Kidney tubule cell (primary cell): ENCODE measurements around the gene DIAPH2.
"Not testable (repeated sequence)": the region's sequence is repeated elsewhere in the genome, so short reads cannot be mapped to it uniquely, and the experiment has no call there.

ENCODE experiments used
- DNase-seq: peaks from one replicate; pipeline ENCODE4 v3.0.0-alpha.2; 2018; ENCODE audit warnings: low spot score

DIAPH2 gene

DNA sequence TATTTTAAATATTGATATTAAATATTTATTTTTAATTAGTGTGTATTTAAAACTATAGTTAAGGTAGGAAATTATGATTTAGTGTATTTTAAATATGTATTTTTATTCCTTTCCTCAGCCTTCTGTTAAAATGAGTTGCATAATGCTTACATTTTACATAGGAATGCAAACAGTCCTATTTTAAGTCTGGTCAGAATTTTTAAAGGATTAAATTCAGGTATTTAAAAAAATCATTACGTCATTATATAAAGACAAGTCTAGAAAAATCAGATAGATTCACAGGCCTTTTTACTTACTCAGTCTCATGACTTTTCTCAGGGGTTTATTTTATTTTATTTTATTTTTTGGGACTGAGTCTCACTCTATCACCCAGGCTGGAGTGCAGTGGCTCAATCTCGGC lies 148.7 kb downstream of the DIAPH2 start:
- DNase-seq = no peak

DNA sequence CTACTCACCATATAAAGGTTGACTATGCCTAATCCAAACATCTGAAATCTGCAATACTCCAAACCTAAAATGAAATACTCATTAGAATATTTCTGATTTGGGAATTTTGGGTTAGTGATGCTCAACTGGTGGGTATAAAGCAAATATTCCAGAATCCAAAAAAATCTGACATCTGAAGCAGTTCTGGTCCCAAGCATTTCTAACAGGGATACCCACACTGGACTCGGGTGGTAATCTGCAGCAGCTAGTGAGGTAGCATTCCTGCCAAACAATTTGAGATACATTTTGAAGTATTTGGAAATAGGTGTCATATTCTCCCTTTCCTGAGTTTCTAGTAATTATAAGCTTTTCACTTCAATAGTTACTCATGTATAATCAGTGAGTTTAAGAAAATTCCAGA lies 149.5 kb downstream of the DIAPH2 start:
- DNase-seq = no peak

DNA sequence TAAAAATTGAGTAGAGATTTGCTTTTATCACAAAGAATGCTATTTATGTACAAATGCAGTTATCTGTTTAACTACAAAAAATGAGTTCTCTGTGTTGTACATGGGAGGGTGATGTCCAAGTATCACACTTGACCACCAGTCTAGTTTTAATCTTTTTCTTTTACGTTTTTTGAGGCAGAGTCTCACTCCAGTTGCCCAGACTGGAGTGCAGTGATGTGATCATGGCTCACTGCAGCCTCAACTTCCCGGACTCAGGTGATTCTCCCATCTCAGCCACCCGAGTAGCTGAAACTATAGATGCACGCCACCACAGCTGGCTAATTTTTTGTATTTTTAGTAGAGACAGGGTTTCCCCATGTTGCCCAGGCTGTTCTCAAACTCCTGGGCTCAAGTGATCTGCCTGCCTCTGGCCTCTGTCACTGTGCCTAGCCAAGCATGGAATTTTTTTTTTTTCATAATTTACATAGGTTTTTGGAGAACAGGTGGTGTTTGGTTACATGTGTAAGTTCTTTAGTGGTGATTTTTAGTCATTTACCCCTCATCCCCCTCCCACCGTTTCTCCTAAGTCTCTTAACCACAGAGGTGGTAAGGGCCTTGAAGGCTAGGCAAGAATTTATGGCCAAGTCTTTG lies 151.1 kb downstream of the DIAPH2 start:
- no peak for DNase-seq

DNA sequence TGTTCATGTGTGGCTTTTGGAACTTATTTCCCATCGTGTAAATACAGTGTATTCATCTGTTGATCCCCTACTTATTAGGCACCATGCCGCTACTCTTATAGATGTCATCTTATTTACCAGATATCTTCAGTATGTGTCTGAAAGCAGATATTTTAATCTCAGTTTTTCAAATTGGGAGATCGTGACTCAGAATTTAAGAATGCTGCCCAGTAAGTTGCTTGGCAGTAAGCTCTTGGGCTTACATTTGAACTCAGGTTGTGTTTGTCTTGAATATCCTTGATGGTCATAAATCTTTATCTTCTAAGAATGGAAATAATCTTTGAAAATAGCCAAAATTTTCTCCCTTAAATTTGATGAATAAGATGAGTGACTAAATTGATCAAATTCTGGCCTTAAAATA lies 153.2 kb downstream of the DIAPH2 start:
- peak; percentile 1 for DNase-seq

DNA sequence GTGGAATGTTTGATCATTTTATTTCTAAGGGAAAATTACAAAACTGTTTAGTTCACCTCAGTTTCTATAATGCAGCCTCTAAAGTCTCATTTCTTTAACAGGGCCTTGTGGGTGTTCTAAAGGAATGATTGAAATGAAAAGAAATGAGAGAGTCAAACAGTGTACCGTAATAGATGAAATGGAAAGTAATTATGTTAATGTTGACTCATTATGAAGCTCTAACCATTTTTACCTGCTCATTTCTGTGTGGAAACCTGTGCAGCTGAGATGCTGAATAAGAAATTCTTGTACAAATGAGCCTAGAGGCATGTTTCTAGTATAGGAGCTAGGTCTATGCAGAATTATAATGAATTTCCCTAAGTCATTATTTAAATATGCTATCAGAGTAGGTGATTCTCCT lies 153.9 kb downstream of the DIAPH2 start:
- no peak for DNase-seq

DNA sequence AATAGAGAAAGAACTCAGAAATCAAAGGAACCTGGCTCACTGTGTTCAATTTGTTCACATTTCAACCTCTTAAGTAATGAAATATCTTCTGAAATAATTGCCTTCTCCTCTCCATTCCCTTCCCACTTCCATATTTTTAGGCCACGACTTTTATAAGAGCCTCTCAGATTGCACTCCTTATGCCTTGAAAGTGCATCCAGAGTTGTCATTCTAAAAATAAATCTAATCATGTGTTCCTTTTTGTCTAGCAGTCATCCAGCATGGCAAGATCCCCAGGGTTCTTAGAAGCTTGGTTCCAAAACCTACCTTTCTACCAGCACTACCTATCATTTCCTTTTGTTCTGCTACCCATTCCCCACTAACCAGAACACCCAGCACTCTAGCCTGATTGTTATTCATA lies 156.7 kb downstream of the DIAPH2 start:
- no peak for DNase-seq

DNA sequence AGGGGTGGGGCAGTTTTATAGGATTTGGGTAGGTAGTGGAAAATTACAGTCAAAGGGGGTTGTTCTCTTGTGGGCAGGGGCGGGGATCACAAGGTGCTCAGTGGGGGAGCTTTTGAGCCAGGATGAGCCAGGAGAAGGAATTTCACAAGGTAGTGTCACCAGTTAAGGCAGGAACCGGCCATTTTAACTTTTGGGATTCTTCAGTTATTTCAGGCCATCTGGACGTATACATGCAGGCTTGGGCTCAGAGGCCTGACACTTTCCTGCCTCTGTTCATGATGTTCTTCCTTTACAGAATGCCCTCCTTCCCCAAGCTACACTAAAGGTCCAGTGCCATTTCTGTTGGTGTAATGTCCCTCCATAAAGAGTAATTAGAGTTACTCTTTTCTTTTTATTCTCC lies 157.2 kb downstream of the DIAPH2 start:
- DNase-seq = not testable (repeated sequence)

DNA sequence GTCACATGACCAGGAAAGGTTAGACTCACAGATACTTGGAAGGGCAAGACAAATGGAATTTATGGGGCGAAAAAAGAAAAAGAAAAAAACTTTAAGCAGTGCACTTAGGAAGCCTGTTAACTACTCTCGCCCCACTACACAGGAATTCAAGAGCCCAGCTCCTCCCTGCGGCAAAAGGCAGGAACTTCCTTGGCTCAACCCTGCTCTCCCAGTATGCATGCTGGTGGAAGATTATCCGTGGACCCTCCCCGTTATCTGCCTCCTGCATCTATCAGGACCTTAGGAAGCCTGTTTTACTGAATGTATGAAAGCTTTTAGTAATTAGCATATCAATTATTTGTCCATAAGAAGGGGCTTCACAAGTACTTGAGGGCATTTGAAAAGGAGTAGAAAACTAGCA lies 158.9 kb downstream of the DIAPH2 start:
- DNase-seq = peak; percentile 39

DNA sequence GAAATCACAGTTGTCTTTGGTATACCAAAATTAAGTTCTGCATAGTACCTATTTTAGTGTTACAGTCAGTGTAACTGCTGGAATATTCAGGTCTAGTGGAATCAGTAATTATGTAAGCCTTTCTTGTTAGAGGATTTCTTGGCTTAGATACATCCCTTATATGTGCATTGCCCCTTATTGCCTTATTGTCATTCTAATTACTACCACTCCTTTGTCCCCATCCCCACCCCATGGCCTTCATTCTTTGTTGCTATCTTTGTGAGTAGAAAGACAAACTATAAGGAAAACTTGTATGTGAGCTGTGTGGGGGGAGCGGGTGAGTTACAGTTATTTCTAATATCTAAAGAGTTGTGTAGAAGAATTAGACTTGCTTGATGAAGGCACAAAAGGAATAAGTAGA lies 162.2 kb downstream of the DIAPH2 start:
- no peak for DNase-seq

DNA sequence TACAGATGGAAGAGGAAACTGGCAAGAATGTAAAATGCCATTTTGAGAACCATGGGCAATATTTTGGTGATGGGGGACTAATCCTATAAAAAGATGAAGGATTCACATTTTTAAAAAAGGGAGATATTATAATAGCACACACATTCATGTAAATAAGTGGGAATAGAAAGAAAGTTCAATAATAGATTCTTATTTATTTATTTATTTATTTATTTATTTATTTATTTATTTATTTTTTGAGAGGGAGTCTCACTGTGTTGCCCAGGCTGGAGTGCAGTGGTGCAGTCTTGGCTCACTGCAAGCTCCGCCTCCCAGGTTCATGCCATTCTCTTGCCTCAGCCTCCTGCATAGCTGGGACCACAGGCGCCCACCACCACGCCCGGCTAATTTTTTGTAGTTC lies 174.8 kb downstream of the DIAPH2 start:
- not testable (repeated sequence) for DNase-seq

DNA sequence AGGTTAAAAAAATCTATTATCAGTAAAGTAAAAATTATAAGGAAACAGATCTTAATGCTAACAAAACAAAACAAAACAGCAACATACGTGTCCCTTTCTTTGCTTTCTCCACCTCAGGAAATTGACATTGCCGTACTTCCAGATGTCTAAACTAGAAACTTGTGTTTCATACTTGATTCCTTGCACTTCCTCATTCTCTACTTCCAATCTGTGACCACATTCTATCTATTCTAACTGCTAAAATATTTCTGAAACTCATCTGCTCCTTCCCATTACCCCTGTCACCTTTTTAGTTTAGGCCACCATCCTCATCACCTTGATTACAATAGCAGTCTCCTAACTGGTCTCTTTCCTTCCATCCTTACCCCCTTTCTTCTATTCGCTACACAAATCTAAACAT lies 176.6 kb downstream of the DIAPH2 start:
- DNase-seq = no peak

DNA sequence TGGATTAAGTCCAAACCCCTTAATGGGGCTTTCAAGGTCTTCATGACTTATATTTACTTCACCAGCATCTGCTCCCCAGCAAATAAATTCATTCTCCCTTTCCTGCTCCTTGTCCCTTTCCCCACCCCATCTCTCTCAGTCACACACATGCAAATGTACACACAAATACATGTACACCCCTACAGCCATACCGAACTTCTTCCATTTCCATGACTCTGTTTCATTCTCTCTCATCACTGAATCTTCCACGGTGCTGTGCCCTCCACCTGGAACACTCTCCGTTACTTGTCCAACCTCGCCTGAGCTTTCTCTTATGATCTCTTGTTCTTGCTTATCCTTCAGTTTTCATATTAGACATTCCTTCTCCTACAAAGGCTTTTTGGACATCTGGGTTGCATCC lies 177.0 kb downstream of the DIAPH2 start:
- DNase-seq = no peak

DNA sequence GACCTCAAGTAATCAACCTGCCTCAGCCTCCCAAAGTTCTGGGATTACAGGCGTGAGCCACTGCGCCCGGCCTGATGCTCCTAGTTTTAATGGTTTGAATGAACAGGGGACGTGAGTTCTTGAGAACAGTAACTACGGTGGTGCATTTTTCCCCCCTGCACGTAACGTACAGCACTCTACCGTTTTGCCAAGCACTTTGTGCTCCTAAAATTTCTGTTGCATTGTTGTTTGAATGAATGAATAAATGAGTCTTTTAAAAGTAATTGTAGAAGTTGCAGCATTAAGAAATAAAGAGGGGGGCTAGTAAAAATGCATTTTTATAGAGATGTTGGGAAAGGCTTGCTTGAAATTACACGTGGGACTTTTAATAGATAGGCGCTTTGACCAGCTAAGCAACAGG lies 199.0 kb downstream of the DIAPH2 start, which contains the start of gene RPA4:
TSS of gene RPA4 (plus strand) at position 301 of the 400 bp plus-strand sequence. CDS start 403 bp downstream, outside the sequence.
- DNase-seq = no peak

DNA sequence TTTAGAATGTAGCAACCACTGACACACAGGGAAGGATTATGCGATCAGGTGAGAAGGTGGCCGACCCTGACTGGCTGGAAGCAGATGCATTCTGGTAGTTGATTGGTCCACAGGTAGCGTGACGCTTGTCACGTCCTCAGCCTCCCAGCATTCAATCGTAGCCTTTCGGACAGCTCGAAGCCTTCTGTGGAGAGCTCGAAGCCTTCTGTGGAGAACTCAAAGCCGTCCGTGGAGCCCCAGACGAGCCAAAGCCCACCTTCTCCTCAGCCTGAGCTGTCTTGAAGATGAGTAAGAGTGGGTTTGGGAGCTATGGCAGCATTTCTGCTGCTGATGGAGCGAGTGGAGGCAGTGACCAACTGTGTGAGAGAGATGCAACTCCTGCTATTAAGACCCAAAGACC lies 199.4 kb downstream of the DIAPH2 start:
- DNase-seq = no peak

DNA sequence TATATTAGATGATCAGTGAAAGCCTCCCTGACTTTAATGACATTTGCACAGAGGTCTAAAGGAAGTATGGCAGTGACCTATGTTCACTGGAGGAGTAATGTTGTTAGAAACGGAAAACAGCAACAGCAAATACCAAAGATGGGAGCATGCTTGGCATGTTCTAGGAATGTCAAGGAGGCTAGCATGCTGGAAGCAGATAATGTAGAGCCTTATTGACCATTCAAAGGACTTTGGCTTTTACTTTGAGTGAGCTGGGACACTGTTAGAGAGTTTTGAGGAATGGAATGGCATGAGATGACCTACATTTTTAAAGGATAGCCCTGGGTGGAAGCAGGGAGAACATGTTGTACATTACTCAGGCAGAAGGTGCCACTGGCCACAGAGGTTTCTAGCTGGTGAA lies 205.1 kb downstream of the DIAPH2 start:
- no peak for DNase-seq

DNA sequence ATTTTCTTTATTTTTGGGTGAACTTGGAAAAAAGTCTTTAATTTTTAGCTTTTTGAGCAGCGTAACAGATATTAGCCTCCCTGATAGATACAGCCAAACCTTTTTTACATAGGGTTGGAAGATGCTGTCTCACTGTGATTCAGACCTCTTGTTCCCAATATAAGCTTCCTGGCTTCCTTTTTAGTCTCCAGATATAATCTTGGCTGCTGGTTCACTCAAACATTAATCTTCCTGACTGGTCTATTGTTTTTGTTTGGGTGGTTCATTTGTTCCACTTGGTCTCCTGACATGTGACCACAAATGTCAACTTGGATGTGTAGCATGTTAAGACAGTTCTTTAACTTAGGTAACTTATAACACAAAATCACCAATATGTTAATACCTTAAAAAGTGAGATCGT lies 222.1 kb downstream of the DIAPH2 start:
- peak; percentile 4 for DNase-seq

DNA sequence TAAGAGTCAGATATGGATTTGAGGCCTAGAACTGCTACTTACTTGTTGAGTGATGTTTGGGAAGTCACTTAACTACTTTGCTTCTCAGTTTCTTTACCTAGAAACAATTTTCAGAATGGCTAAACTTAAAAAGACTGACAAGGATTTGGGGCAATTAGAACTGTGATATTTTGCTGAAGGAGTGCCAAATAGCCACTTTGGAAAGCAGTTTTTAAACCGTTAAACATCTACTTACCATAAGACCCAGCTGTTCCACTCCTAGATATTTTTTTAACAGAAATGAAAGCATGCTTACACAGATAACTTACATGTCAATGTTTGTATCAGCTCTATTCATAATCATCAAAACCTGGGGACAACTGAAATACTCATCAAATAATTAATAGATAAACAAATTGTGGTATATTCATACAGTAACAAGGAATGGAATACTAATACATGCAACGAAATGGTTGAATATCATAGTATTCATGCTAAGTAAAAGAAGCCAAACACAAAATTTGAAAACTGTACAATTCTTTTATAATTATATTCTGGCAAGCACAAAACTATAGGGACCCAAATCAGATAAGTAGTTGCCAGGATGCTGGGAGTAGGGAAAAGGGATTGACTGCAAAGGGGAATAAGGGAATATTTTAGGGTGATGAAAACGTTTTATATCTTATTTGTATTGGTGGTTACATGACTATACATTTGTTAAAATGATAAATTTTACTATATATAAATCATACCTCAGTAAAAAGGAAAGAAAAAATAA lies 223.1 kb downstream of the DIAPH2 start:
- DNase-seq = no peak

DNA sequence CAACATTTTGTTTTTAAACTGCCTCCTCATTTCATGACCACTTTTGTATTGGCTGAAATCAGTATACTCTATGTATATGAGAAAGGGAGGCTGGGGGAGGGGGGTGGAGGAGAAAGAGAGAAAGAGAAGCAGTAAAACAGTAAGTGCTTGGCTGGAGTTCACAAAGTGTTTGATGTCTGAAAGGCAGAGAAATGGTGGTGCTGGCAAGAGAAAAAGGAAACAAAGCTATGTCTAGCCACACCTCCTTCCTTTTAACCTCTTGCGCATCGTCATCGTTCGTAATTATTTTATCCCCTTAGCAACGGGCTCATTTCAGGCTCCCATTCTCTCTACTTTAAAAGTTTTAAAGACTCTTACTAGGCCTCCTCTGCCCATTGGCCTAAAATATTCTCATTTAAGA lies 224.6 kb downstream of the DIAPH2 start:
- no peak for DNase-seq

DNA sequence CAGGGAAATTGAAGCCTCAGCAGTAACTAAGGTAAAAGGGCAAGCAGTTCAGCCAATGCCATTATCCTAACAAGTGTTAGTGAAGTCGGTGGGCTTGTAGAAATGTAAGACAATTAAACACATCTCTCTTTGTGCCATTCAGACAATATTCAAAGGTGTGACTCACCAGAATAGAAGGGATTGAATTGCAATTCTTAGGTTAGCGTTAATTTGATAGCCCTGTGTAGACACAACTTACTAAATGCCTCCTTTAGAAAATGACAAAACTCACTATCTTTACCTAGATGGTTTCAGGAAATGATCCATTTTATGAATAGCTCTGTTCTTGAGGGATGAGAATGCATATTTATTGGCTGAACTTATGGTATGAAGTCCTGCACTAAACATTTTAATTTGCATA lies 234.2 kb downstream of the DIAPH2 start:
- DNase-seq = no peak

DNA sequence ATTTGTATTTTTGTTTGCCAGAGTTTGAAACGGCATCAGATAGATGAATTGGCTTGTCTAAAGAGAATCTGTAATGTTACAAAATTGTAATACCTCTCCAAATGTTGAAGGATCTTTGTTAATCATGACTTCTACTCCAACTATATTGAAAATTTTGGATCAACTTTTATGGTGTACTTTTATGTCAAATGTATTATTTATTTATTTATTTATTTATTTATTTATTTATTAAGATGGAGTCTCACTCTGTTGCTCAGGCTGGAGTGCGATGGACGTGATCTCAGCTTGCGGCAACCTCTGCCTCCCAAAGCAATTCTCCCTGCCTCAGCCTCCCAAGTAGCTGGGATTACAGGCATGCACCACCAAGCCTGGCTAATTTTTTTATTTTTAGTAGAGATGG lies 235.0 kb downstream of the DIAPH2 start:
- no peak for DNase-seq

DNA sequence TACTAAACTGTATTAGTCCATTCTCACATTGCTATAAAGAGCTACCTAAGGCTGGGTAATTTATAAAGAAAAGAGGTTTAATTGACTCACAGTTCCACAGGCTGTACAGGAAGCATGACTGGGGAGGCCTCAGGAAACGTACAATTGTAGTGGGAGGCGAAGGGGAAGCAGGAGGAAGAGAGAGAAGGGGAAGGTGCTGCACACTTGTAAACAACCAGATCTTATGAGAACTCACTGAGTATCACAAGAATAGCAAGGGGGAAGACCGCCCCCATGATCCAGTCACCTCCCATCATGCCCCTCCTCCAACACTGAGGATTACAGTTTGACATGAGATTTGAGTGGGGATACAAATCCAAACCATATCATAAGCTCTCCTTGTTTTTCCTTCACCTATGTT lies 239.9 kb downstream of the DIAPH2 start:
- DNase-seq = no peak

DNA sequence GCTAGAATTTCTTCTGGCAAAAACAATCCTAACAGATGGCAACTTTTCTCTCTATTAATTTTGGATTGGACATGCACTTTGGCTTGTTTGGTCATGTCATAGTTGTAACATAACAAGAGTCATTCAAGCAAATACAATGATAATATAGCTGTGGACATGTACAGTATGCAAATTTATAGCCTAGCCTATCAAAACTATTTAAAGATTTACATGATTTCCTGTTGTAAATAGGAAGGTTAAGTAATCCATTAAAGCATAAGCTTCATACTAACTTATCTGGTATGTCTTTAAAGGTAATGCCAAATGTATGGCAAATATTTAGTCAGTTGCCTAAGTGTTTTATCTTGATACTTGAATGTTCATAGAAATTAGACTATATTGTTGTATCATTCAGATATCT lies 244.4 kb downstream of the DIAPH2 start:
- no peak for DNase-seq

DNA sequence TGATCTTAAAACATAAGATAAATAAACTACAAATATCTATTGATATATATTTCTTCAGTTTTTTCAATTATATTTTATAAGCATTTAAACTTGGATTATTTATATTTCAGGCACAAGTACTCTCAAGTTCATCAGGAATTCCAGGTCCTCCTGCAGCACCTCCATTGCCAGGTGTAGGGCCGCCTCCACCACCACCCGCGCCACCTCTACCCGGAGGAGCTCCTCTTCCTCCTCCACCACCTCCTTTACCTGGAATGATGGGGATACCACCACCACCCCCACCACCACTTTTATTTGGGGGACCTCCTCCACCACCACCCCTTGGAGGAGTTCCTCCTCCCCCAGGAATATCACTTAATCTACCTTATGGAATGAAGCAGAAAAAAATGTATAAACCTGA lies 273.1 kb downstream of the DIAPH2 start:
- DNase-seq = no peak

DNA sequence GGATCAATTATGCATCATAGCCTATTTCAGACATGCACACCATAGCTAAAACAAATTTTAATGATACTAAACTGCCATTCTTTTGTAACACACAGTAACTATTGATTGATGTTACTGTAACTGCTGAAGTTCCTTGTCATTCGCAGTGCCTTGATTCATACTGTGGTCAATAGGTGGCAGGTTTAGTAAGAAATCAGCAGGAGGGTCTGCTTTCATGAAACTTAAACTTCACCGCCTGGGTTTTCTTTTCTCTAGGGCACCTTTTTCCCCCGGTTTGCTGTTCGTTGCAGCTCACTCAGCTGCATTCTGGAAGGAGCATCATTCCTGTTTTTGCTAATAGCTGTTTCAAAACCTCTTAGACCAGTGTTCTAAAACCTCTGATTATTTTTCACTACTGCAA lies 287.2 kb downstream of the DIAPH2 start:
- no peak for DNase-seq
